Measurements from ENCODE around the gene FLT3. TPM values are rescaled to one million over a fixed set of nuclear protein-coding genes. Genes with fewer than 3 reads are reported as not detected.

The FLT3 gene
- total and polyA plus RNA-seq, 2 donors (not counting 1 experiment from before 2014, with no cell fraction given), result 0.13 to 0.42 TPM

GRCh38 chr13:28048768-28049167, 51.6 kb downstream of the FLT3 start:
- ATAC-seq (ENCODE audit: low read depth), result no peak
- POLR2A ChIA-PET, result interaction anchor here (0.9 to 1.2 kb wide), 3 partner anchors 18 to 91 kb away, joined by 3 to 4 read pairs (median 3); partner anchors contain the start of gene PAN3
- peak overlapping the region; percentile 89 to 97 for H3K27ac ChIP-seq (ENCODE audit: low read length in 2 of 2)

More at GRCh38 chr13:28048768-28049167, 51.6 kb downstream of the FLT3 start:
- no peaks in the 10 kb centered on the region for H3K27me3 ChIP-seq (replicated peaks in 1 of 4; ENCODE audit: control extremely low read depth in 1 of 4, control insufficient read depth in 3 of 4, insufficient read depth in 4 of 4, low read length in 3 of 4)
- CTCF ChIA-PET, result interaction anchor here (0.9 to 1.8 kb wide), 4 partner anchors 9 to 89 kb away, joined by 3 to 5 read pairs (median 4); partner anchors contain the start of gene PAN3
- H3K79me2 ChIP-seq (ENCODE audit: control insufficient read depth, insufficient read depth, low read length), result no peaks in the 10 kb centered on the region
- Mint-ChIP-seq H3K9me3 (ENCODE audit: insufficient read depth) (no peaks in the 10 kb centered on the region), H3K4me3 (peak overlapping the region; percentile 76), H3K27me3 (no peaks in the 10 kb centered on the region), H3K4me1 (peaks cover 48% of the 10 kb centered on the region), H3K27ac (peak overlapping the region; percentile 95)
- peak overlapping the region; percentile 53 for H3K9ac ChIP-seq (ENCODE audit: low read length)
- H2AFZ ChIP-seq (ENCODE audit: insufficient read depth, low read depth, low read length, poor library complexity, severe bottlenecking), result peak overlapping the region; percentile 53
- no CpG with 5 or more reads among the region's 6 CpGs for WGBS (ENCODE audit: insufficient coverage)
- DNase-seq, result peak; percentile 50
- intact Hi-C loops (cut with micrococcal nuclease), result loop anchor here (5.0 to 10.0 kb wide), 7 partner anchors 36 to 784 kb away; partner anchors contain the start of genes FLT3 and POMP
- peaks cover 0 to 4% (median 2%) of the 10 kb centered on the region in 3 donors for H3K9me3 ChIP-seq (ENCODE audit: control extremely low read depth in 1 of 3, control insufficient read depth in 2 of 3, insufficient read depth in 1 of 3, low read length in 2 of 3)
- H3K4me2 ChIP-seq (replicated peaks; ENCODE audit: low read depth, low read length, poor library complexity, severe bottlenecking), result peak overlapping the region; percentile 62
- peaks cover 48 to 58% of the 10 kb centered on the region in 2 donors for H3K4me1 ChIP-seq (ENCODE audit: control insufficient read depth in 2 of 2, insufficient read depth in 2 of 2, low read length in 2 of 2)
- no peaks in the 10 kb centered on the region for H3K36me3 ChIP-seq (replicated peaks in 1 of 2; ENCODE audit: control extremely low read depth in 1 of 2, control insufficient read depth in 1 of 2, extremely low read depth in 1 of 2, insufficient read depth in 2 of 2, low read length in 1 of 2)
- no peak for TF ChIP-seq EZH2 (IDR thresholded peaks at IDR 0.05; ENCODE audit: borderline replicate concordance, insufficient read depth, low read depth, low read length, poor library complexity, severe bottlenecking)
- no peak for TF ChIP-seq CTCF (IDR thresholded peaks at IDR 0.05)
- H4K20me1 ChIP-seq (ENCODE audit: control insufficient read depth, insufficient read depth, low read length, poor library complexity, severe bottlenecking), result no peaks in the 10 kb centered on the region
- peak overlapping the region in 1 of 5 experiments; percentile 43 for H3K4me3 ChIP-seq (ENCODE audit: control extremely low read depth in 1 of 5, extremely low read depth in 1 of 5, insufficient read depth in 1 of 5, low read depth in 2 of 5, low read length in 4 of 5)
